Measurements from ENCODE around the gene MRTFA.
"Not testable (repeated sequence)": the region's sequence is repeated elsewhere in the genome, so short reads cannot be mapped to it uniquely, and the experiment has no call there.

MRTFA gene

DNA sequence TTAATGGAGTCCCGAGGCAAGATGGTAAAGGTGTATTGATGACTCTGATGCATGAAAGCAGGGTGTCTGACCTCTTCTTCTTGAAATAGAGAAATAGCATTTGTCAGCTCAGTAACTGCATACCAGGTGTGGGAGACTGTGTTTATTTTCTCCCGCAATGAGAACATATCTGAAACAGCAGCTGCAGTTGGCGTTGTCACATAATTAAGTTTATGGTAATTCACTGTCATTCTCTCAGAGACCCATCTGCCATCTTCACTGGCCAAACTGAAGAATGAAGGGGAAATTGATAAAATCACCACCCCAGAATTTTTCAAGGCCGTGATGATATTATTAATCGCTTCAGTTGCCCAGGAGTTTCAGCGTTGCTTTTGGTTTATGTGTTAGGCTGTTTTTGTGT is 22.6 kb upstream of the MRTFA start:
- DNase-seq (ENCODE audit: low spot score) = no peak

- not testable (repeated sequence) for DNase-seq (ENCODE audit: low spot score)
These were observed 20.1 kb upstream of the MRTFA start for GRCh38 chr22:40656651-40657050.

GRCh38 chr22:40655941-40656340 is 19.4 kb upstream of the MRTFA start:
- DNase-seq (ENCODE audit: low spot score) = not testable (repeated sequence)

GRCh38 chr22:40654522-40655167 is 18.1 kb upstream of the MRTFA start:
- peak; percentile 65 for DNase-seq (ENCODE audit: low spot score)

DNA sequence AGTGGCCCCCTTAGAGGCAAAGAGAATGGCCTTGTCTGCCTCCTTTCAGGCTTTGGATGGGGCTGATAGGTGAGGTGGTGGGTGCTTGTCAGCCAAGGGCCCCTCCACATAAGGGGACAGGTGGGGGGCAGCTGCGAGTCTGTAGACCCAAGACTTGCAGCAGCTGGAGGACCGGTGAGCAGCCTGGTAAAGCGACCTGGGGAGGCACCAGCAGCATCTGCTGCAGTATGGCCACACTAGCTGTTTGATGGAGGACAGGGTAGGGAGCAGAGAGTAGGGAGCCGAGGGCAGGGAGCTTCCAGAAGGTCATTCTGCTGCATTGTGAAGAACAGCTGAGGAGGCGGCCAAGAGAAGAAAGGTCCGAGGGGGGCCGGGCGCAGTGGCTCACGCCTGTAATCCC is 16.8 kb upstream of the MRTFA start:
- DNase-seq (ENCODE audit: low spot score) = no peak

GRCh38 chr22:40651563-40652501 is 15.3 kb upstream of the MRTFA start:
- peak; percentile 94 for DNase-seq (ENCODE audit: low spot score)

DNA sequence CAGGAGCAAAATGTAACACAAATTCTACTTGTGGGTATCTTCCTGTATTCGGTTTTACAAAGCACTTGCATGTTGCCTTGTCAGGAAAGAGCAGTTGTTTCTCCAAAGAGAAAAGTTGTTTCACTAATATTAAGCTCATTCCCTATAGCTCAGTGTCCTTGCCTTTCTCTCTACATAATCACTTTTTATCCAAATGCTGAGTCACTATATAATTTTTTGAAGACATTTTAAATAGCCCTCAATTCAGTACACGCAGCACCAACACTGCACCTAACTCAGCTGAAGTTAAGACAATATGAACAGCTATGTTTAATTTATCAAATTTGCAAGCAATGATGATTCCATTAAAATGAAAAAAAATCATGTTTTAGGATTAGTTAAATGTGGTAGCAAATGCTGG is 14.5 kb upstream of the MRTFA start:
- no peak for DNase-seq (ENCODE audit: low spot score)

DNA sequence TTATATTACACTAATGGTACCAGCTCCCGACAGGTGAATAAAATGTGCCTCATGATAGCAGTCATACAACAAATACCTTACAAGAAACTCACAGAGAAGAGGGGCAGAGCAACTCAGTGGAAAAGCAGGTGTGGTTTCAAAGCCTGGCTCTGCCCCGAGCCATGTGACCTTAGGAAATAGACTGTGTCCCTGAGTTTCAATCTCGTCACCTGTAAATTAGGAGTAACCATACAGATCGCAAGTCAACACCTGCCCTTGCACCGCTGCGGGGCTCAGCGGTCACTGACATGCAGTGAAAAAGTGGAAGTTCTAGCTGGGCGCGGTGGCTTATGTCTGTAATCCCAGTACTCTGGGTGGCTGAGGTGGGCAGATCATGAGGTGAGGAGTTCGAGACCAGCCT is 11.9 kb upstream of the MRTFA start:
- no peak for DNase-seq (ENCODE audit: low spot score)

DNA sequence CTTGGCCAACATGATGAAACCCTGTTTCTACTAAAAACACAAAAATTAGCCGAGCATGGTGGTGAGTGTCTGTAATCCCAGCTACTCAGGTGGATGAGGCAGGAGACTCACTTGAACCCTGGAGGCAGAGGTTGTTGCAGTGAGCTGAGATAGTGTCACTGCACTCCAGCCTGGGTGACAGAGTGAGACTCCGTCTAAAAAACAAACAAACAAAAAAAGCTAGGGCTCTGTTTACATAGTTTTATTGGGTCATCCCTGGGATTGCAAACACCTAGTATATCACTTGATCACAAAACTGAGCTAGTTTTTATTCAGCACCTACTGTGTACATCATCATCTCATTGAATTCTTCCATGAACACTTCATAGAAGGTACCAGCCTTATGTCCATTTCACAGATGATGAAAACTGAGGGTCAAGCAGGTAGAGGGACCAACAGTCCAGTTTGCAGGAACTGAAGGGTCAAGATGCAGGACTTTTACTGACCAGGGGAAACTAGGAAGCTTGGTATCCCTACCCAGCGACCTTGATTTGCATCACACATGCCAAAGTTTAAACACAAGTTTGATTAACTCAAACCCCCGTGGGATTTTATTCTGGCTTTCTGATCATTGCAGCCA is 9.2 kb upstream of the MRTFA start:
- DNase-seq (ENCODE audit: low spot score) = no peak

DNA sequence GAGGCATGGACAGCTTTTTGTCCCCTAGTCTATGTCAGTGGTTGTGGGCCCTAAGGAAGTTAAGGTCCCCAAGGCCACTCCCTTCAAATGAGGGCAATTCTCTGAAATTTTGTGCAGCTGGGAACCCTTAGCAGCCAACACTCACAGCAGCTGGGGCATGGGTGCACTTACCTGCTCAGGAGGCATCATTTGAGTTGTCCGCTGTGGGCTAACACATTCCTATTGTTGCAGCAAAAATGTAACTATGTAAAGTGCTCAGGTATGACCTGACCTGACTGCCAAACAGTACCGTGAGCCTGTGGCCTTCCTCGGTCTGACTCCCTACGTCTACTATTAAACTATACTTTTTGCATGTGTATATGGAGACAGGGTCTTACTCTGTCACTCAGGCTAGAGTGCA is 5.8 kb upstream of the MRTFA start:
- no peak for DNase-seq (ENCODE audit: low spot score)

DNA sequence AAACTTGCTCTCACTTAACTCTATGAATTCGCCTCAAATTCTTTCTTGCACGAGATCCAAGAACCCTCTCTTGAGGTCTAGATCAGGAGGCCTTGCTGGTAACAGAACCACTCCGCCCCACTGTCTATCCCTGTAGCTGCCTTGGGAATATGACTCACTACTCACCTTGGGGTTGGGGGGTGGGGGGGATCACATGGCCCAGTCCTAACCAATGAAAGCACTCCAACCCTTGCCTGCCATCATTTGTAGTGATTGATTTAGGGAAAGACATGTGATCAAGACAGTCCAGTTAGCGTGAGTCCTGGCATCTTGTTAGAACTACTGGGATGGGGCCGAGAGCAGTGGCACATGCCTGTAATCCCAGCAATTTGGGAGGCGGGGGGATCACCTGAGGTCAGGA is 4.8 kb upstream of the MRTFA start:
- DNase-seq (ENCODE audit: low spot score) = no peak

DNA sequence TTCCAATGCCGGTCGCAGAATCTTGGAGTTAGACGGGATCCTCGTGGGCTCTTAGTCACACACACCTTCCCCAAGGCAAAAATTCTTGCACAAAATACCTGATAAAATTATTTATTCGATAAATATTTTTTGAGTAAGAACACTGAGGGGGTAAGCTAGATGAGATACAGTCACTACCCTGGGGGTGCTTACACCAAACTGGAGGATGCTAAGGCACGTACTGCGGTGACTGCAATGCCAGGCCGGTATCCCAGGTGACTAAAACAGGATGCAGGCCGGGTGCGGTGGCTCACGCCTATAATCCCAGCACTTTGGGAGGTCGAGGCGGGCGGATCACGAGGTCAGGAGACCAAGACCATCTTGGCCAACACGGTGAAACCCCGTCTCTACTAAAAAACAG is 1.7 kb upstream of the MRTFA start:
- DNase-seq (ENCODE audit: low spot score) = no peak

GRCh38 chr22:40637183-40638150 is 948 bp upstream of the MRTFA start:
- peak; percentile 23 for DNase-seq (ENCODE audit: low spot score)

- no peak for DNase-seq (ENCODE audit: low spot score)
These were observed 559 bp downstream of the MRTFA start for GRCh38 chr22:40635940-40636379.

DNA sequence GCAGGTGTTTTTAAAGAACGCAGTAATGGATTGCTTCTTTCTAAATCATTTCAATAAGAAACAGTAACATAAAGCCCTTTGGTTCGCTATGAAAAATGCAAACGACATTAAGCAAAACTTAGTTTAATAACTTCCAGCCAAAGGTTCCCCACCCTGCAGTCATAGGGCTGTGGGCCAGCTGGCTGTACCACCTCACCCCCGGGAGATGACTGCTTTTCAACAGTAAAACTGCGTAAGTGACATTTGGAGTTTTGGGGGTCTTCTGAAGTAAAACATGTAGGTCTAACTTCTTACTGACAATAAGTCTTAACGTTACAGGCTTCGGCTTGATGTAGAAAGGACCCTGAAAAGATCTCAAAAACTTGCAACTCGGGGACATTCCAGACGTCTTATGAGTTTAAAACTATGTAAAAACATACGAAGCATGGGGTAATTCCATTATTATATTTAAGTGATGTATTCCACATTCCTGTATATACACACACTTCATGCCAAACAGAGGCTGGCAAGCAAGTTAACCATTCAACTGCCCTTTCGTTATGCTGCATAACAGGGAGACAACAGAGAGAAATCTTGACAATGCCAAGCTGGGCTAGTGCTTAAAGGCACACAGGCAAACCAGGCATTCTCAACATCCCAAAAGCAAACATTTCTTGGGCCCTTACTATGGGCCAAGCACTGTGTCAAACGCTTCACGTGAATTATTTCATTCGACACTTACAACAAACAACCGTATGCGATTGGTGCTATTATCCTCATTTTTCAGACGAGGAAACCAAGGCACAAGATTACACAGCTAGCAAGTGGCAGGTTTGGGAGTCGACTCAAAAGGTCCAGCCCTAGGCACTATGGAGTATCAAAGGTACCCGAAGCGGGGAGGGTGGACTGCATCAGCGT is 1.2 kb downstream of the MRTFA start:
- DNase-seq (ENCODE audit: low spot score) = peak; percentile 24

- DNase-seq (ENCODE audit: low spot score) = no peak
These were observed 2.2 kb downstream of the MRTFA start for GRCh38 chr22:40634119-40634903.

DNA sequence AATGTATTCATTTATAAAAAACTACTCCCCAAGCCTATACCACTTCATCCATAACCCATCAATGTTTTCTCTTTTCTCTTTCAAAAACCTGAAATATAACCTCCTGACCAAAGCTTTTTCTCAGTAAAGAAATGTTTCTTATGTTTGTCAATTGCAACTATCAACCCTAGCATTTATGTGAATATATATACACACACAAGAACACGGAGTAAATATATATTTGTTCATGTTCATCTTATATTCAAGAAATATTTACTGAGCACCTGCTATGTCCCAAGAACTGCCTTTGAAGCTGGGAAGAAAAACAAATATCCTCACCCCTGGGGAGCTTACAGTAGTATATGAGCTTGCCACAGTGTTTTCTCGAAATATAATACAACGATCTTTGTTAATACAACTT is 3.5 kb downstream of the MRTFA start:
- no peak for DNase-seq (ENCODE audit: low spot score)

- no peak for DNase-seq (ENCODE audit: low spot score)
These were observed 4.6 kb downstream of the MRTFA start for GRCh38 chr22:40631925-40632324.

- DNase-seq (ENCODE audit: low spot score) = peak; percentile 22
These were observed 8.0 kb downstream of the MRTFA start for GRCh38 chr22:40628354-40629042.

Data from AG08396 (cell line).